ENCODE measurements around the gene ARSB. TPM values are rescaled to one million over a fixed set of nuclear protein-coding genes. Genes with fewer than 3 reads are reported as not detected.

ARSB gene
- total RNA-seq, 2 experiments from 2014 or later, result 7.0 to 7.1 TPM

- Mint-ChIP-seq H3K4me1 (ENCODE audit: low read depth) (peaks cover 4% of the 10 kb centered on the region), H3K36me3 (ENCODE audit: low read depth) (peaks cover 5% of the 10 kb centered on the region), H3K4me3 (no peak overlapping the region), H3K9me3 (no peaks in the 10 kb centered on the region), H3K27me3 (ENCODE audit: low read depth) (no peaks in the 10 kb centered on the region), H3K27ac (no peak overlapping the region)
- CTCF ChIA-PET, result interaction anchor here (0.8 kb wide), 1 partner anchor 55 kb away, joined by 3 read pairs; no protein-coding TSS in a partner anchor
- no peak for DNase-seq
- intact Hi-C loops (cut with micrococcal nuclease), result no loop called here
Measured at GRCh38 chr5:78908173-78909061, 76.7 kb downstream of the ARSB start.

GRCh38 chr5:78907255-78907891, 77.7 kb downstream of the ARSB start:
- no peak for DNase-seq
- Mint-ChIP-seq H3K4me3 (no peak overlapping the region), H3K36me3 (ENCODE audit: low read depth) (peaks cover 6% of the 10 kb centered on the region), H3K27me3 (ENCODE audit: low read depth) (no peaks in the 10 kb centered on the region), H3K4me1 (ENCODE audit: low read depth) (peaks cover 4% of the 10 kb centered on the region), H3K27ac (no peak overlapping the region), H3K9me3 (peaks cover 1% of the 10 kb centered on the region)
- intact Hi-C loops (cut with micrococcal nuclease), result no loop called here
- CTCF ChIA-PET, result interaction anchor here (0.8 kb wide), 1 partner anchor 56 kb away, joined by 3 read pairs; no protein-coding TSS in a partner anchor

GRCh38 chr5:78905084-78905938, 79.8 kb downstream of the ARSB start:
- H3K4me3 Mint-ChIP-seq, result no peak overlapping the region
- no peak for DNase-seq
- H3K27me3 Mint-ChIP-seq (ENCODE audit: low read depth), result no peaks in the 10 kb centered on the region
- intact Hi-C loops (cut with micrococcal nuclease), result no loop called here
- peaks cover 4% of the 10 kb centered on the region for H3K4me1 Mint-ChIP-seq (ENCODE audit: low read depth)
- CTCF ChIA-PET, result no interaction called here
- H3K27ac Mint-ChIP-seq, result no peak overlapping the region
- peaks cover 6% of the 10 kb centered on the region for H3K9me3 Mint-ChIP-seq
- peaks cover 12% of the 10 kb centered on the region for H3K36me3 Mint-ChIP-seq (ENCODE audit: low read depth)

- no peak overlapping the region for H3K27ac Mint-ChIP-seq
Measured at GRCh38 chr5:78903861-78904260, 81.2 kb downstream of the ARSB start.

GRCh38 chr5:78903353-78903752, 81.8 kb downstream of the ARSB start:
- Mint-ChIP-seq H3K4me1 (ENCODE audit: low read depth) (peaks cover 4% of the 10 kb centered on the region), H3K36me3 (ENCODE audit: low read depth) (peaks cover 13% of the 10 kb centered on the region), H3K4me3 (no peak overlapping the region), H3K9me3 (peaks cover 14% of the 10 kb centered on the region), H3K27ac (no peak overlapping the region), H3K27me3 (ENCODE audit: low read depth) (no peaks in the 10 kb centered on the region)
- DNase-seq, result no peak
- intact Hi-C loops (cut with micrococcal nuclease), result no loop called here
- CTCF ChIA-PET, result no interaction called here

More at GRCh38 chr5:78903861-78904260, 81.2 kb downstream of the ARSB start:
- CTCF ChIA-PET, result no interaction called here
- H3K27me3 Mint-ChIP-seq (ENCODE audit: low read depth), result no peaks in the 10 kb centered on the region
- intact Hi-C loops (cut with micrococcal nuclease), result no loop called here
- peaks cover 14% of the 10 kb centered on the region for H3K9me3 Mint-ChIP-seq
- H3K36me3 Mint-ChIP-seq (ENCODE audit: low read depth), result peaks cover 13% of the 10 kb centered on the region
- peaks cover 4% of the 10 kb centered on the region for H3K4me1 Mint-ChIP-seq (ENCODE audit: low read depth)
- DNase-seq, result no peak
- no peak overlapping the region for H3K4me3 Mint-ChIP-seq

GRCh38 chr5:78899922-78900362, 85.2 kb downstream of the ARSB start:
- DNase-seq, result peak; percentile 18
- CTCF ChIA-PET, result interaction anchor here (1.0 to 2.3 kb wide), 2 partner anchors 124 to 233 kb away, joined by 4 to 7 read pairs; no protein-coding TSS in a partner anchor
- peaks cover 14% of the 10 kb centered on the region for H3K9me3 Mint-ChIP-seq
- H3K4me3 Mint-ChIP-seq, result no peak overlapping the region
- intact Hi-C loops (cut with micrococcal nuclease), result no loop called here
- no peaks in the 10 kb centered on the region for H3K27me3 Mint-ChIP-seq (ENCODE audit: low read depth)
- H3K4me1 Mint-ChIP-seq (ENCODE audit: low read depth), result no peaks in the 10 kb centered on the region
- peaks cover 16% of the 10 kb centered on the region for H3K36me3 Mint-ChIP-seq (ENCODE audit: low read depth)
- H3K27ac Mint-ChIP-seq, result no peak overlapping the region

- no peaks in the 10 kb centered on the region for H3K4me1 Mint-ChIP-seq (ENCODE audit: low read depth)
- no peak overlapping the region for H3K4me3 Mint-ChIP-seq
- peaks cover 12% of the 10 kb centered on the region for H3K36me3 Mint-ChIP-seq (ENCODE audit: low read depth)
- intact Hi-C loops (cut with micrococcal nuclease), result no loop called here
- CTCF ChIA-PET, result interaction anchor here (1.0 kb wide), 1 partner anchor 9 kb away, joined by 3 read pairs; no protein-coding TSS in a partner anchor
- H3K27ac Mint-ChIP-seq, result no peak overlapping the region
- peaks cover 10% of the 10 kb centered on the region for H3K9me3 Mint-ChIP-seq
- H3K27me3 Mint-ChIP-seq (ENCODE audit: low read depth), result no peaks in the 10 kb centered on the region
- DNase-seq, result no peak
Measured at GRCh38 chr5:78896132-78896531, 89.0 kb downstream of the ARSB start.

GRCh38 chr5:78895616-78896015, 89.5 kb downstream of the ARSB start:
- Mint-ChIP-seq H3K27ac (no peak overlapping the region), H3K4me1 (ENCODE audit: low read depth) (no peaks in the 10 kb centered on the region), H3K36me3 (ENCODE audit: low read depth) (peaks cover 9% of the 10 kb centered on the region), H3K4me3 (no peak overlapping the region), H3K9me3 (peaks cover 8% of the 10 kb centered on the region), H3K27me3 (ENCODE audit: low read depth) (no peaks in the 10 kb centered on the region)
- intact Hi-C loops (cut with micrococcal nuclease), result no loop called here
- no peak for DNase-seq
- CTCF ChIA-PET, result interaction anchor here (0.6 to 1.0 kb wide), 2 partner anchors 9 to 125 kb away, joined by 3 read pairs; no protein-coding TSS in a partner anchor

- H3K4me3 Mint-ChIP-seq, result no peak overlapping the region
- H3K9me3 Mint-ChIP-seq, result peaks cover 2% of the 10 kb centered on the region
- no peaks in the 10 kb centered on the region for H3K4me1 Mint-ChIP-seq (ENCODE audit: low read depth)
- no peaks in the 10 kb centered on the region for H3K27me3 Mint-ChIP-seq (ENCODE audit: low read depth)
- H3K36me3 Mint-ChIP-seq (ENCODE audit: low read depth), result peaks cover 8% of the 10 kb centered on the region
- intact Hi-C loops (cut with micrococcal nuclease), result no loop called here
- CTCF ChIA-PET, result no interaction called here
- no peak for DNase-seq
- H3K27ac Mint-ChIP-seq, result no peak overlapping the region
Measured at GRCh38 chr5:78893940-78894677, 91.0 kb downstream of the ARSB start.

- CTCF ChIA-PET, result interaction anchor here (0.7 to 1.4 kb wide), 3 partner anchors 8 to 96 kb away, joined by 3 to 8 read pairs (median 3); no protein-coding TSS in a partner anchor
Measured at GRCh38 chr5:78890667-78891379, 94.3 kb downstream of the ARSB start.

More at GRCh38 chr5:78890667-78891379, 94.3 kb downstream of the ARSB start:
- no peak overlapping the region for H3K4me3 Mint-ChIP-seq
- H3K27ac Mint-ChIP-seq, result no peak overlapping the region
- no peaks in the 10 kb centered on the region for H3K9me3 Mint-ChIP-seq
- H3K27me3 Mint-ChIP-seq (ENCODE audit: low read depth), result no peaks in the 10 kb centered on the region
- H3K4me1 Mint-ChIP-seq (ENCODE audit: low read depth), result peaks cover 13% of the 10 kb centered on the region
- no peak for DNase-seq
- peaks cover 5% of the 10 kb centered on the region for H3K36me3 Mint-ChIP-seq (ENCODE audit: low read depth)
- intact Hi-C loops (cut with micrococcal nuclease), result no loop called here
